Naive thymus-derived CD4-positive, alpha-beta T cell (primary cell): ENCODE data around the gene MIER2. TPM values are rescaled to one million over a fixed set of nuclear protein-coding genes. Genes with fewer than 3 reads are reported as not detected.
"Not testable (repeated sequence)": the region's sequence is repeated elsewhere in the genome, so short reads cannot be mapped to it uniquely, and the experiment has no call there.

Experiments
- ATAC-seq: fragments of 150-1000 bp; cut with Tn5 transposase; 2 replicates; pipeline ENCODE4 v1.10.0; 2021; ENCODE audit warnings: mild to moderate bottlenecking, moderate library complexity
- CTCF ChIA-PET: fragments of 350-600 bp; sonication (Branson Sonifier 250); formaldehyde crosslinking; loops from one replicate; lab custom pipeline; 2021; ENCODE audit warnings: antibody characterized with exemption; lab: Charles Lee
- POLR2A ChIA-PET: fragments of 350-600 bp; sonication (Branson Sonifier 250); formaldehyde crosslinking; loops from one replicate; lab custom pipeline; 2021; ENCODE audit warnings: antibody characterized with exemption, inconsistent platforms; lab: Charles Lee
- DNase-seq, 9 donors: peaks; one replicate each; pipeline versions ENCODE4 v3.0.0 to v3.0.0-alpha.2; 2020 to 2022; ENCODE audit warnings: mixed read lengths in 1 of 9
- H3K27ac ChIP-seq: one replicate; pipeline ENCODE4 v1.7.0; 2013; ENCODE audit warnings: mild to moderate bottlenecking, low read depth, low read length, moderate library complexity
- H3K27me3 ChIP-seq, 2 donors: one replicate each; pipeline ENCODE4 v1.7.0; 2013; ENCODE audit warnings: low read length in 2 of 2, mild to moderate bottlenecking in 2 of 2, moderate library complexity in 2 of 2; ENCODE audit not compliant: control insufficient read depth in 2 of 2, insufficient read depth in 2 of 2
- H3K36me3 ChIP-seq, 3 experiments: 1 replicate in 2 of 3; 2 replicates in 1 of 3; pipeline ENCODE4 v1.7.0; 2013; ENCODE audit warnings: low read length in 3 of 3, mild to moderate bottlenecking in 3 of 3, moderate library complexity in 1 of 3; ENCODE audit not compliant: insufficient read depth in 3 of 3, control insufficient read depth in 2 of 3
- H3K4me1 ChIP-seq, 2 donors: one replicate each; pipeline ENCODE4 v1.7.0; 2013; ENCODE audit warnings: low read length in 2 of 2, mild to moderate bottlenecking in 2 of 2, moderate library complexity in 1 of 2; ENCODE audit not compliant: control insufficient read depth in 2 of 2, insufficient read depth in 2 of 2
- H3K4me3 ChIP-seq: 2 replicates; pipeline ENCODE4 v1.7.0; 2013; ENCODE audit warnings: mild to moderate bottlenecking, low read length
- H3K9me3 ChIP-seq, 3 experiments: 1 replicate in 2 of 3; 2 replicates in 1 of 3; pipeline ENCODE4 v1.7.0; 2013; ENCODE audit warnings: low read length in 3 of 3; ENCODE audit not compliant: control insufficient read depth in 2 of 3
- H3K27ac Mint-ChIP-seq, 9 donors: one replicate each; pipeline ENCODE4 v1.8.0; 2020 to 2022; ENCODE audit warnings: mixed read lengths in 9 of 9, mild to moderate bottlenecking in 8 of 9, moderate library complexity in 5 of 9, inconsistent platforms in 2 of 9
- H3K27me3 Mint-ChIP-seq, 5 donors: one replicate each; pipeline ENCODE4 v1.8.0; 2021 to 2022; ENCODE audit warnings: mixed read lengths in 5 of 5, mild to moderate bottlenecking in 1 of 5
- H3K36me3 Mint-ChIP-seq, 5 donors: one replicate each; pipeline ENCODE4 v1.8.0; 2020 to 2022; ENCODE audit warnings: mixed read lengths in 5 of 5, mild to moderate bottlenecking in 3 of 5, inconsistent platforms in 1 of 5
- H3K4me1 Mint-ChIP-seq, 7 donors: one replicate each; pipeline ENCODE4 v1.8.0; 2020 to 2022; ENCODE audit warnings: mixed read lengths in 7 of 7, mild to moderate bottlenecking in 3 of 7, inconsistent platforms in 1 of 7
- H3K4me3 Mint-ChIP-seq, 10 donors: one replicate each; pipeline ENCODE4 v1.8.0; 2020 to 2022; ENCODE audit warnings: mild to moderate bottlenecking in 10 of 10, mixed read lengths in 10 of 10, moderate library complexity in 6 of 10, inconsistent platforms in 2 of 10
- H3K9me3 Mint-ChIP-seq, 11 donors: one replicate each; pipeline ENCODE4 v1.8.0; 2020 to 2022; ENCODE audit warnings: mixed read lengths in 11 of 11, mild to moderate bottlenecking in 4 of 11, inconsistent platforms in 1 of 11, moderate library complexity in 1 of 11
- intact Hi-C, 2 donors: fragments of 100-400 bp; cut with micrococcal nuclease; formaldehyde crosslinking; loops; one replicate each; pipeline ENCODE4 v1.15.1; 2023
- polyA plus RNA-seq, 2 donors: library from polyadenylated mRNA; unstranded; fragments of 300-500 nt; fragmentation: Illumina TruSeq; gene quantifications; one replicate each; pipeline ENCODE4 v1.2.3, GENCODE V29; 2021
- total RNA-seq, 6 experiments: library from RNA in 5 of 6; stranded (reverse) in 5 of 6; gene quantifications; 1 replicate in 5 of 6; 2 replicates in 1 of 6; pipeline ENCODE4 v1.2.3 and lab custom pipeline; 2021 to 2026

MIER2 gene
- total RNA-seq = 10 to 100 TPM; 16.0 to 24.6 (median 17.7) TPM
- polyA plus RNA-seq = 1 to 10 TPM; 3.9 to 7.8 TPM
- 13.7 reads per million, percentile 42 among the genes with 10 or more reads in this experiment for total RNA-seq (lab: John Stamatoyannopoulos, UW)

DNA sequence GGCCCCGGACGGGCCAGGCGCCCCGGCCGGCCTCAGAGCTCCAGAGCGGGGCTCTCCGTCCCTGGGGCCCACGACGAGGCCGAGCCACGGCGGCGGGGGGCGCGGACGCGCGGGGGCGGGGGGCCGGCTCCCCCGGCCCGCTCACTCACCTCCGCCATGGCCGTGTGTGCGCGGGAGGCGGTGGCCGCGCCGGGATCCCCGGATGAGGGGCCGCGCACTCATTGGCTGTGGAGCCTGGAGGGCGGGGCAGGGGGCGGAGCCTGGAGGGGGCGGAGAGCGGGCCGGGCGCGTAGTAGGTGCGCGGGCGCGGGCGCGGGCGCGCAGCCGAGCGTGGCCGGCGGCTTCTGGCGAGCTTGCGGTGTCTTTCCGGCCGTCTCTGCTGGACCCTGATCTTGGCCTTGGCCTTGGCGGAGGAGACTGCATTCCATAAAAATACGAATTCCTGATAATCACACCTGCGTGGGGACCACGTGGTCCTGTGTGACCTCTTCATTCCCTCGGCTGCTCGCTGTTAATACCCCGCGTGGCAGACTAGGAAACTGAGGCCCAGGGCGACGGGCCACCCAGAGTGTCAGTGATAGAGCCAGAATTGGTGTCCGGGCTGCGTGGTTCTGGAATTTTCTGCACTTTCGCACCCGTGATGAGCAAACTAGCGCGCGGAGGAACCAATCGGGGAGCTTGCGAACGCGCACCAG, at the start of gene MIER2:
Gene MIER2 (minus strand): TSS at position 172 of the 695 bp plus-strand sequence. CDS start 14 bp downstream, at position 158.
- Histone ChIP-seq H3K36me3 (no peaks in the 10 kb centered on the region), H3K9me3 (no peaks in the 10 kb centered on the region), H3K27me3 (no peaks in the 10 kb centered on the region), H3K27ac (peak within 1 kb of the TSS; percentile 59), H3K4me3 (peak within 1 kb of the TSS; percentile 84), H3K4me1 (peaks cover 9 to 28% of the 10 kb centered on the region in 2 donors)
- Mint-ChIP-seq H3K27ac (peak within 1 kb of the TSS; percentile 23 to 96 (median 81)), H3K4me1 (peaks cover 39 to 51% (median 47%) of the 10 kb centered on the region in 7 donors), H3K4me3 (peak within 1 kb of the TSS; percentile 81 to 92 (median 86)), H3K27me3 (peaks cover 0 to 5% (median 4%) of the 10 kb centered on the region in 5 donors), H3K9me3 (peaks cover 0 to 4% (median 0%) of the 10 kb centered on the region in 11 donors), H3K36me3 (peaks cover 0 to 7% (median 1%) of the 10 kb centered on the region in 5 donors)
- DNase-seq (peak; percentile 80 to 100 (median 89)), ATAC-seq (peak; percentile 99)
- intact Hi-C loops = loop anchor here (1.0 to 2.0 kb wide), 2 partner anchors 162 to 163 kb away; partner anchors contain the start of gene TPGS1 (in 2 of the 2)
- CTCF ChIA-PET = no interaction called here
- POLR2A ChIA-PET = no interaction called here

- intact Hi-C loops, H3K4me1 Mint-ChIP-seq, H3K27ac ChIP-seq, H3K36me3 ChIP-seq, H3K4me3 ChIP-seq, H3K27me3 Mint-ChIP-seq, H3K9me3 ChIP-seq, H3K4me1 ChIP-seq, CTCF ChIA-PET, ATAC-seq, DNase-seq, H3K27me3 ChIP-seq, POLR2A ChIA-PET: not testable (repeated sequence)
- Mint-ChIP-seq H3K36me3 (peaks cover 0 to 15% (median 0%) of the 10 kb centered on the region in 5 donors), H3K9me3 (peaks cover 0 to 30% (median 3%) of the 10 kb centered on the region in 11 donors), H3K4me3 (peak overlapping the region in 2 of 10 donors; percentile 59 to 63), H3K27ac (peak overlapping the region in 5 of 9 donors; percentile 81 to 91 (median 83))
These were observed 49.0 kb upstream of the MIER2 start for GRCh38 chr19:393560-393959.

GRCh38 chr19:392375-392970, 47.9 kb upstream of the MIER2 start:
- Histone ChIP-seq H3K9me3 (peaks cover 0 to 6% (median 0%) of the 10 kb centered on the region in 3 experiments), H3K27ac (no peak overlapping the region), H3K36me3 (no peaks in the 10 kb centered on the region), H3K27me3 (no peaks in the 10 kb centered on the region), H3K4me1 (no peaks in the 10 kb centered on the region), H3K4me3 (no peak overlapping the region)
- Mint-ChIP-seq H3K27ac (peak overlapping the region in 3 of 9 donors; percentile 29 to 82 (median 81)), H3K27me3 (peaks cover 0 to 13% (median 10%) of the 10 kb centered on the region in 5 donors), H3K36me3 (peaks cover 0 to 15% (median 0%) of the 10 kb centered on the region in 5 donors), H3K9me3 (peaks cover 0 to 30% (median 3%) of the 10 kb centered on the region in 11 donors), H3K4me1 (peaks cover 0 to 7% (median 0%) of the 10 kb centered on the region in 7 donors), H3K4me3 (no peak overlapping the region)
- ChIA-PET POLR2A (no interaction called here), CTCF (no interaction called here)
- intact Hi-C loops = no loop called here
- no peak for DNase-seq
- ATAC-seq = no peak

DNA sequence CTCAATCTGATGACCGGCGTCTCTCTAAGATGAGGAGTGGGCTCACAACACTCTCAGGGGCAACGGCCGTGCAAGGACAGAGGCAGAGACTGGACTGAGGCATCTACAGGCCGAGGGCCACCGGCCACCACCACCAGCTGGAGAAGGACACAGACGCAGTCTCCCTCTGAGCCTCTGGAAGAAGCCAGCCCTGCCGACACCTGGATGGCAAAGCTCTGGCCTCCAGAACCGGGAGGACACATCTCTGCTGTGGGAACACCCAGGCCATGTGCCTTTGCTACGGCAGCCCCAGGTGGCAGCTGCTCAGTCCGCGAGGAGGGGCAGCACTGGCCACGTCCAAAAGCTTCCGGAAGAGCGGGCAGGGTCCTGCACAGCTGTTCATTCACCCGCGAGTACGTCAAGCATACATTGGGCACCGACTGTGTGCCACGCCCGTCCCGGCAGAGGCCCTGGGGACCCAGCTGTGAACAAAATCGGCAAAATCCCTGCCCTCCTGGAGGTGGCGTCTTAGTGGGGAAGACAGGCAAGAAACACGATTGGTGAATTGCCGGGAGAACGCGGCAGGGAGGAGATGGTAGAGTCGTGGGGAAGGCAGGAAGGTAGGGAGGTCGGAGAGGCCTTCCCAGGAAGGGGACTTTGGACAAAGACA, 47.3 kb upstream of the MIER2 start:
- CTCF ChIA-PET = no interaction called here
- no peak for DNase-seq
- POLR2A ChIA-PET = no interaction called here

GRCh38 chr19:391207-391557, 46.6 kb upstream of the MIER2 start:
- CTCF ChIA-PET = no interaction called here
- Mint-ChIP-seq H3K27me3 (peaks cover 3 to 22% (median 16%) of the 10 kb centered on the region in 5 donors), H3K4me1 (peaks cover 0 to 7% (median 0%) of the 10 kb centered on the region in 7 donors), H3K36me3 (peaks cover 0 to 15% (median 0%) of the 10 kb centered on the region in 5 donors), H3K9me3 (peaks cover 0 to 30% (median 3%) of the 10 kb centered on the region in 11 donors), H3K4me3 (no peak overlapping the region), H3K27ac (no peak overlapping the region)
- Histone ChIP-seq H3K4me3 (no peak overlapping the region), H3K4me1 (no peaks in the 10 kb centered on the region), H3K27ac (no peak overlapping the region), H3K9me3 (peaks cover 0 to 6% (median 0%) of the 10 kb centered on the region in 3 experiments), H3K36me3 (no peaks in the 10 kb centered on the region), H3K27me3 (no peaks in the 10 kb centered on the region)
- POLR2A ChIA-PET = no interaction called here
- no peak for ATAC-seq
- intact Hi-C loops = no loop called here
- no peak for DNase-seq

More for the DNA sequence above, 47.3 kb upstream of the MIER2 start:
- H3K9me3 Mint-ChIP-seq = peaks cover 0 to 30% (median 3%) of the 10 kb centered on the region in 11 donors
- no peaks in the 10 kb centered on the region for H3K4me1 ChIP-seq
- intact Hi-C loops = no loop called here
- ATAC-seq = no peak
- H3K9me3 ChIP-seq = peaks cover 0 to 6% (median 0%) of the 10 kb centered on the region in 3 experiments
- H3K36me3 Mint-ChIP-seq = peaks cover 0 to 15% (median 0%) of the 10 kb centered on the region in 5 donors
- peaks cover 0 to 16% (median 13%) of the 10 kb centered on the region in 5 donors for H3K27me3 Mint-ChIP-seq
- no peak overlapping the region for H3K4me3 Mint-ChIP-seq
- no peaks in the 10 kb centered on the region for H3K27me3 ChIP-seq
- peaks cover 0 to 7% (median 0%) of the 10 kb centered on the region in 7 donors for H3K4me1 Mint-ChIP-seq
- H3K27ac ChIP-seq = no peak overlapping the region
- no peak overlapping the region for H3K27ac Mint-ChIP-seq
- H3K36me3 ChIP-seq = no peaks in the 10 kb centered on the region
- no peak overlapping the region for H3K4me3 ChIP-seq

- no peaks in the 10 kb centered on the region for H3K4me1 ChIP-seq
- Mint-ChIP-seq H3K27me3 (peaks cover 9 to 28% (median 22%) of the 10 kb centered on the region in 5 donors), H3K36me3 (peaks cover 0 to 13% (median 0%) of the 10 kb centered on the region in 5 donors), H3K9me3 (peaks cover 0 to 27% (median under 1%) of the 10 kb centered on the region in 11 donors), H3K4me3 (no peak overlapping the region), H3K4me1 (peaks cover 0 to 7% (median 0%) of the 10 kb centered on the region in 7 donors), H3K27ac (no peak overlapping the region)
- no peak for DNase-seq
- CTCF ChIA-PET = no interaction called here
- POLR2A ChIA-PET = no interaction called here
- no peak for ATAC-seq
- H3K9me3 ChIP-seq = peaks cover 0 to 4% (median 0%) of the 10 kb centered on the region in 3 experiments
- no peak overlapping the region for H3K4me3 ChIP-seq
- intact Hi-C loops = no loop called here
- H3K27ac ChIP-seq = no peak overlapping the region
- H3K27me3 ChIP-seq = no peaks in the 10 kb centered on the region
- H3K36me3 ChIP-seq = no peaks in the 10 kb centered on the region
These were observed 46.0 kb upstream of the MIER2 start for GRCh38 chr19:390386-391206.
